Kidney tubule cell (primary cell): ENCODE measurements around the gene EXOC6.
"Not testable (repeated sequence)": the region's sequence is repeated elsewhere in the genome, so short reads cannot be mapped to it uniquely, and the experiment has no call there.

Experiments
- DNase-seq: peaks from one replicate; pipeline ENCODE4 v3.0.0-alpha.2; 2018; ENCODE audit warnings: low spot score

The EXOC6 gene

GRCh38 chr10:92886334-92886961 lies 38.1 kb downstream of the EXOC6 start:
- peak; percentile 79 for DNase-seq

DNA sequence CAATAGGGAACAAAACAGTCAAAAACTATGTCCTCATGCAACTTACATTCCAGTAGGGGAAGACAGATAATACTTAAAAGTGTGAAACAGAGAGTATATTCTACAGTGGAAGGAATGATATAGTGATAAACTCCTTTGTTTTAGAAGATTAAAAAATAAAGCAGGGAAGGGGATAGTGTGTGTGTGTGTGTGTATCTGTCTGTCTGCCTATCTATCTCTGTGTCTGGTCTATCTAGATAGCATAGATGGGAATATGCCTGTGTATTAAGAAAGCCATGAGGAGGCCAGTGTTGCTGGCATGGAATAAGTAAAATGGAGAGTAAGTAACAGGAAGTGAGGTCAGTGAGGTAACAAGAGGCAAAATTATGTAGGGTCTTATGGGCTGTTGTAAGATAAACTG lies 42.2 kb downstream of the EXOC6 start:
- DNase-seq, result no peak

- DNase-seq, result peak; percentile 99
Observed at GRCh38 chr10:92891885-92892690, 43.8 kb downstream of the EXOC6 start.

DNA sequence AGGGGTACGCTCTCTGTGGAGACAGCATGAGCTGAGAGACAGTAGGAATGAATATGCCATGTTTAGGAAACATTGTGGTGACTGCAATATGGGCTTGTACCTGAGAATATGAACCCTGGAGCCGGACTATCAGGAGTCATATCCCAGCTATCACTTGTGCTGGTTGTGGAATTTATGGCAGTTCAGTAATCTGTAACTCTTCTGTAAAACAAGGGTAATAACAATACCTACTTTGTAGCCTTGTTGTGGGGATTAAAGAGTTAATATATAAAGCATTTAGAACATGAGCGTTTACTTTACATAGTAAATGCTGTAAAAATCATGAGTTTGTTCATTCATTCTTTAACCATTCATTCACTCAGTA lies 44.4 kb downstream of the EXOC6 start:
- no peak for DNase-seq

DNA sequence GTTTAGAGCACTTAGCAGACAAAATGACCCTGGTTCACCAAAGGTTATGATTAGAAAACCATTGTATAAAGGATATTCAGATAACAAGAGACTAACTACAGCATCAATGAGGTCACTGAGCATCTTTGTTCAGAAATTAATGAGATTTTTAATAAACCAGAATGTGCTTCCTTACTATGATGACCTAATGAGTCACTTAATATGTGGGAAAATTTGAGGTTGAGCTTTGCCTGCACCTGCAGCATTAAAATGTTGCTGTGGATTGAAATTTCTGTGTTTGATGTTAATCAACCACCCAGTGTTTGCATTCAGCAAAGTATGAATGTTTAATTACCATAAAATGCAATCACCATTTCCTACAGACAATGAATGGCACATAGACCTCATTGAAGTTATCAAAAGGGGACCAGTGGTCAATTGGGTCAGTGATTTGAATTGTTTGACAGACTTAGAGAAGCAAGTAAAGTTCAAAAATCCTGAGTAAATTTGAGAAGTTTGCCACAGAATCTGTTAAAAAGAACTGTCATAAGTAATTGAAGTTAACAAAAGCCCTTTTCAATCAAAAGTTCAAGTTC lies 45.8 kb downstream of the EXOC6 start:
- peak; percentile 11 for DNase-seq

GRCh38 chr10:92897916-92898315 lies 49.6 kb downstream of the EXOC6 start:
- DNase-seq, result no peak

GRCh38 chr10:92901819-92902251 lies 53.5 kb downstream of the EXOC6 start:
- DNase-seq, result no peak

GRCh38 chr10:92903633-92904032 lies 55.3 kb downstream of the EXOC6 start:
- DNase-seq, result no peak

DNA sequence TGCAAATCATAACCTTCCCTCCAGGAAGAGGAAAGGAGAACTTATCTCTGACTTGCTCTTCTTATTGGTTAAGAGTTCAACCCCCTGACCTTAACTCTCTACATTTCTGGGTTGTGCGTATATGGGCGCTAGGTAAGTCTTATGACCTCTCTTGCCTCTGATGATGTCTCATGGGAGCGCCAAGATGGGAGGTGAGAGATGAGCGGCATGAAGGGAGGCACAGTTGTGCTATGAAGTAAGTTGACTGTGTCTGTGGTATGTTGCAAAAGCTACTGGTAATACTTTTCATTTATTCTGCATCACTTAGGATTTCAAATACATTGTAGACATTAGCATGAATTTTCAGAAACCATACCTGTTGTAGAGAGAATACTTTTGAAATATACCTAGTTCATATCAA lies 59.0 kb downstream of the EXOC6 start:
- no peak for DNase-seq

GRCh38 chr10:92912631-92913030 lies 64.3 kb downstream of the EXOC6 start:
- not testable (repeated sequence) for DNase-seq

DNA sequence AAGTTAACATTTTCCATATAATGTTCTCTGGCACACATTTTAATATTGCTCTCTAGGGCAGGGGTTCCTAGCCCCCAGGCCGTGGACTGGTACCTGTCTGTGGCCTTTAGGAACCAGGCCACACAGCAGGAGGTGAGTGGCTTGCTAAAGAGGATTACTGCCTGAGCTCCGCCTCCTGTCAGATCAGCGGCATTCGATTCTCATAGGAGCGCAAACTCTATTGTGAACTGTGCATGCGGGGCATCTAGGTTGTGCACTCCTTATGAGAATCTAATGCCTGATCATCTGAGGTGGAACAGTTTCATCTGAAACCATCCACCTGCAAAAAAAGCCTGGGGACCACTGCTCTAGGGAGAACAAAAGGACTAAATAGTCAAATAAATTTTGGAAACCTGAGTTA lies 65.7 kb downstream of the EXOC6 start:
- no peak for DNase-seq

- peak; percentile 57 for DNase-seq
Observed at GRCh38 chr10:92914478-92915325, 66.4 kb downstream of the EXOC6 start.

DNA sequence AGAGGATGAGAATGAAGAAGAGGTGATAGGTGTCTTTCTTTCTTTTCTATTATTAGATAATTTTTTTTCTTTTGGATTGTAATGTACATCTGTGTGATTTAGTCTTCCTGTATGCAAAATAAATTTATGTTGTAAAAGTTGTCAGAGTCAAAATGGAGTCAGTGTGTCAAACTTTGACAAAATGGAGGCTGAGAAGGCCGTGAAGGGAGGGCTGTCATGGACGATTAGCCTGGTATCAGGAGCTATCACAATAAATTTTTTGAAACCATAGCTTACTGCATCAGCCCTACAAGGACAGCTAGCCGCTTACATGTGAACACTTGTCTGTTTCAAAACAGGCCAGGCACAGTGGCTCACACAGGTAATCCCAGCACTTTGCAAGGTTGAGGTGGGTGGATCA lies 67.6 kb downstream of the EXOC6 start:
- DNase-seq, result no peak

DNA sequence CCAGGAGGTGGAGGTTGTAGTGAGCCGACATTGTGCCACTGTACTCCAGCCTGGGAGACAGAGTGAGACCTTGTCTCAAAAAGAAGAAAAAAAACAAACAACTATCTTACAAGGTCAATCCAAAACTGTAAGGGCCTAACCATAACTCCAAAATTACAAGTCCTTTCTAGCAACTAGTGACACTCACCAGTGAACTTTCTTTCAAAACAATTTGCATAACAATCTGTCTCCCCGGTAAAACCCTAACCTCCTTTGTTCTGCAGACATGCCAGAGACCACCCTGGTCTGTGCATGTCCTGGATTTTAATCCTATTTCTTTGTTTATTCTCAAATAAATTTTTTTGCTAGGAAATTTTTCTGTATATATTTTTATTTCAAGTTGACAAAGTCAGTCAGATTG lies 68.1 kb downstream of the EXOC6 start:
- DNase-seq, result no peak

GRCh38 chr10:92918603-92919002 lies 70.3 kb downstream of the EXOC6 start:
- no peak for DNase-seq

- no peak for DNase-seq
Observed at GRCh38 chr10:92920866-92921265, 72.5 kb downstream of the EXOC6 start.

GRCh38 chr10:92923416-92923815 lies 75.1 kb downstream of the EXOC6 start:
- peak; percentile 9 for DNase-seq

- DNase-seq, result no peak
Observed at GRCh38 chr10:92929896-92930295, 81.6 kb downstream of the EXOC6 start.

DNA sequence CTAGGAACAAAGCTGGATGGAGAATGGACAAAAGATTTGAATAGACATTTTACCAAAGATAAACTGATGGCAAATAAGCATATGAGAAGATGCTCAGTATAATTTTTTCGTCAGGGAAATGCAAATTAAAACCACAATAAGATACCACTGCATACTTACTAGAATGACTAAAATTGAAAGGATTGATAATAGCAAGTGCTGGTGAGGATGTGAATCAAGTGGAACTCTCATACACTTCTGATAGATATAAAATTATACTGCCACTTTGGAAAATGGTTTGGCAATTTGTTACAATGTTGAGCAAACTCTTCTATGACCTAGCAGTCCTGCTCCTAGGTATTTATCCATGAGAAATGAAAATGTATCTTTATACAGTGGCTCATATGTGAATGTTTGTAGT lies 83.3 kb downstream of the EXOC6 start:
- no peak for DNase-seq

- DNase-seq, result no peak
Observed at GRCh38 chr10:92937876-92938275, 89.6 kb downstream of the EXOC6 start.

DNA sequence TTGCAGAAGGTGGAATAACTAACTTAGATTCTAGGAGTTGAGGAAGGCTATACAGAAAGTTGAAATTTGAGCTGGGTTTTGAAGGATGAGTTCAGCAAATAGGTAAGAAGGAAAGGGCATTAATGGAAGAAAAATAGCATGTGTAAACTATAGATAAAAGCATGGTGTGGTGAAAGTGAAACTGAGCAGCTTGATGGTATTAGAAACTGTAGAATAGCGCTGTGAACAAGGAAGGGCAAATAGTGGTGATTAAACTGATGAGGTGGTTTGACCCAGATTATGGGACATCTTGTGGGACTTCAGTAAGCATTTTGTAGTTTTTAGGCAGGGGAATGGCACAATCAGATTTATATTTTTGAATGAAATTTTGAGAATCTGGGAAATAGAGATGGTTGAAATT lies 90.5 kb downstream of the EXOC6 start:
- DNase-seq, result no peak

DNA sequence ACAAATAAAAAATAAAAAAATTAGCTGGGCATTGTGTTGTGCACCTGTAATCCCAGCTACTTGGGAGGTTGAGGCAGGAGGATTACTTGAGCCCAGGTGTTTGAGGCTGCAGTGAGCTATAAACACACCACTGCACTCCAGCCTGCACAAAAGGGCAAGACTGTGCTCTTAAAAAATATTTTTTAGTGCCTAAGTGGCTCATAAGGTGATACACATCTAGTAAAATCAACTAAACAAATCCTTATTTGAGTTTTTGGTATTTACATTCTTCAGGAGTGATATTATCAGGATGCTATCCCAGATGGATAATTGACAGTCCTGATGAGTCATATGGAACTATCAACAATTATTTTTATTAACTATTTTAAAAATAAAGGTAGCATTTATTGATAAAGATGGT lies 93.9 kb downstream of the EXOC6 start:
- DNase-seq, result no peak

- DNase-seq, result no peak
Observed at GRCh38 chr10:92946491-92946890, 98.2 kb downstream of the EXOC6 start.
